GM21381 (cell line): ENCODE results near the gene CXCL14.
"Not testable (repeated sequence)": the region's sequence is repeated elsewhere in the genome, so short reads cannot be mapped to it uniquely, and the experiment has no call there.

Source experiments
- ATAC-seq: cut with Tn5 transposase; IDR thresholded peaks from one replicate; pipeline ENCODE4 v1.9.1; 2021; ENCODE audit warnings: mild to moderate bottlenecking, moderate library complexity; ENCODE audit not compliant: unreplicated experiment

Gene CXCL14

GRCh38 chr5:135546912-135547311 is 31.9 kb downstream of the CXCL14 start:
- no peak for ATAC-seq

- ATAC-seq = no peak
Observed at GRCh38 chr5:135546101-135546500, 32.7 kb downstream of the CXCL14 start.

GRCh38 chr5:135545099-135545498 is 33.7 kb downstream of the CXCL14 start:
- no peak for ATAC-seq

- no peak for ATAC-seq
Observed at GRCh38 chr5:135543485-135544304, 35.1 kb downstream of the CXCL14 start.

- ATAC-seq = no peak
Observed at GRCh38 chr5:135543001-135543484, 35.7 kb downstream of the CXCL14 start.

- no peak for ATAC-seq
Observed at GRCh38 chr5:135541807-135542502, 36.8 kb downstream of the CXCL14 start.

- ATAC-seq = no peak
Observed at GRCh38 chr5:135539430-135540005, 39.3 kb downstream of the CXCL14 start.

- ATAC-seq = no peak
Observed at GRCh38 chr5:135538261-135538660, 40.5 kb downstream of the CXCL14 start.

GRCh38 chr5:135537745-135538144 is 41.0 kb downstream of the CXCL14 start:
- no peak for ATAC-seq

- no peak for ATAC-seq
Observed at GRCh38 chr5:135537271-135537670, 41.5 kb downstream of the CXCL14 start.

- no peak for ATAC-seq
Observed at GRCh38 chr5:135535820-135536801, 42.7 kb downstream of the CXCL14 start, which contains the start of gene NEUROG1. TSS of gene NEUROG1 (minus strand) at chr5:135535964. CDS start at chr5:135535690, 274 bp downstream.

GRCh38 chr5:135535420-135535819 is 43.4 kb downstream of the CXCL14 start:
- no peak for ATAC-seq

GRCh38 chr5:135534609-135535419 is 44.0 kb downstream of the CXCL14 start:
- ATAC-seq = no peak

GRCh38 chr5:135533794-135534193 is 45.0 kb downstream of the CXCL14 start:
- no peak for ATAC-seq

GRCh38 chr5:135533334-135533733 is 45.5 kb downstream of the CXCL14 start:
- ATAC-seq = no peak

GRCh38 chr5:135529576-135529975 is 49.2 kb downstream of the CXCL14 start:
- ATAC-seq = not testable (repeated sequence)

GRCh38 chr5:135526924-135527323 is 51.9 kb downstream of the CXCL14 start:
- ATAC-seq = no peak

- no peak for ATAC-seq
Observed at GRCh38 chr5:135521964-135522363, 56.8 kb downstream of the CXCL14 start.
